K562 (cell line): ENCODE results near the gene MSL3. TPM values are rescaled to one million over a fixed set of nuclear protein-coding genes. Genes with fewer than 3 reads are reported as not detected.

ENCODE experiments used
- ATAC-seq: fragments of 200-7000 bp; cut with Tn5 transposase; 3 replicates; pipeline ENCODE4 v1.9.1; 2020; ENCODE audit warnings: moderate library complexity
- BruUV-seq: library from RNA; stranded (reverse); fragments of 400-500 nt; replicated peaks from 2 replicates; lab custom pipeline; 2021; lab: Mats Ljungman, UMichigan
- CTCF ChIA-PET: fragments of 300-600 bp; formaldehyde crosslinking; extraction: SDS; loops from one replicate; lab custom pipeline; 2021; ENCODE audit warnings: low intra/inter-chr PET ratio; lab: Yijun Ruan, JAX
- POLR2A ChIA-PET: fragments of 300-600, 350-650 bp; sonication (Branson Sonifier 250); formaldehyde crosslinking; extraction: SDS; loops from one replicate; lab custom pipeline; 2021; ENCODE audit warnings: antibody characterized with exemption, inconsistent platforms; lab: Yijun Ruan, JAX
- DNase-seq, 4 experiments: peaks; one replicate each; pipeline versions ENCODE4 v3.0.0 to v3.0.0-alpha.2; 2011 to 2018; ENCODE audit warnings: low spot score in 3 of 4, mixed read lengths in 3 of 4; ENCODE audit errors: extremely low read depth in 1 of 4
- FAIRE-seq: peaks from 2 replicates; lab custom pipeline; 2011; peaks lifted over from hg19 to GRCh38; lab: Jason Lieb, UNC
- H2AFZ ChIP-seq: 2 replicates; pipeline ENCODE4 v1.6.0; 2011; ENCODE audit warnings: low read depth, low read length, control low read depth, inconsistent platforms
- H3K27ac ChIP-seq: fragments of 200-600 bp; 3 replicates; pipeline ENCODE4 v1.8.0; 2011; ENCODE audit warnings: low read depth, mild to moderate bottlenecking, control low read depth, inconsistent platforms, low read length, moderate library complexity, mixed read lengths; ENCODE audit errors: extremely low read depth
- H3K27me3 ChIP-seq, 2 experiments: fragments of 300-600 bp in 1 of 2; 2 replicates in 1 of 2; 3 replicates in 1 of 2; pipeline versions ENCODE4 v1.6.0 to v1.8.0; 2011; ENCODE audit warnings: inconsistent platforms in 2 of 2, low read length in 2 of 2, mild to moderate bottlenecking in 1 of 2, mixed read lengths in 1 of 2, moderate library complexity in 1 of 2; ENCODE audit not compliant: control insufficient read depth in 2 of 2, insufficient read depth in 2 of 2
- H3K36me3 ChIP-seq: fragments of 300-600 bp; 3 replicates; pipeline ENCODE4 v1.8.0; 2011; ENCODE audit warnings: mild to moderate bottlenecking, low read length, inconsistent platforms; ENCODE audit not compliant: control insufficient read depth, insufficient read depth
- H3K4me1 ChIP-seq, 2 experiments: fragments of 200-600 bp in 1 of 2; replicated peaks in 1 of 2; 2 replicates in 1 of 2; 3 replicates in 1 of 2; pipeline versions ENCODE4 v1.5.1 to v1.8.0; 2011; ENCODE audit warnings: inconsistent platforms in 2 of 2, low read length in 2 of 2, mild to moderate bottlenecking in 1 of 2, mixed read lengths in 1 of 2, moderate library complexity in 1 of 2; ENCODE audit not compliant: control insufficient read depth in 2 of 2, insufficient read depth in 2 of 2
- H3K4me2 ChIP-seq: 2 replicates; pipeline ENCODE4 v1.6.1; 2011; ENCODE audit warnings: low read length, control low read depth, inconsistent platforms, mixed read lengths; ENCODE audit not compliant: insufficient read depth
- H3K4me3 ChIP-seq: fragments of 200-600 bp; sonication (generic), shearing (Covaris generic); 2 replicates; pipeline ENCODE4 v1.5.1; 2016; ENCODE audit warnings: control low read depth, inconsistent platforms
- H3K79me2 ChIP-seq: fragments of 200-600 bp; 3 replicates; pipeline ENCODE4 v1.8.0; 2011; ENCODE audit warnings: low read length, inconsistent platforms; ENCODE audit not compliant: control insufficient read depth, insufficient read depth
- H3K9ac ChIP-seq, 2 experiments: 2 replicates each; pipeline versions ENCODE4 v1.6.0 to v1.6.1; 2011; ENCODE audit warnings: low read depth in 2 of 2, low read length in 2 of 2, control low read depth in 1 of 2, inconsistent platforms in 1 of 2, mild to moderate bottlenecking in 1 of 2, mixed read lengths in 1 of 2; ENCODE audit not compliant: insufficient read depth in 1 of 2
- H3K9me1 ChIP-seq: one replicate; pipeline ENCODE4 v1.6.0; 2011; ENCODE audit warnings: inconsistent platforms, mild to moderate bottlenecking, low read length, moderate library complexity; ENCODE audit not compliant: control insufficient read depth, insufficient read depth
- H3K9me3 ChIP-seq: replicated peaks from 2 replicates; pipeline ENCODE4 v1.5.1; 2011; ENCODE audit warnings: low read depth, low read length, inconsistent platforms; ENCODE audit not compliant: control insufficient read depth, insufficient read depth
- H4K20me1 ChIP-seq: replicated peaks from 2 replicates; pipeline ENCODE4 v1.6.1; 2011; ENCODE audit warnings: low read length, inconsistent platforms, mixed read lengths; ENCODE audit not compliant: control insufficient read depth, insufficient read depth
- E2F6 ChIP-seq, 2 experiments: IDR thresholded peaks; 2 replicates each; pipeline ENCODE4 v1.6.1; 2011; ENCODE audit warnings: borderline replicate concordance in 1 of 2, control low read depth in 1 of 2, low read depth in 1 of 2, low read length in 1 of 2, mild to moderate bottlenecking in 1 of 2, mixed read lengths in 1 of 2, moderate library complexity in 1 of 2; ENCODE audit not compliant: insufficient read depth in 1 of 2, insufficient read length in 1 of 2, poor library complexity in 1 of 2, severe bottlenecking in 1 of 2; ENCODE audit errors: extremely low read depth in 1 of 2
- TCF15 ChIP-seq: fragments of 250-450 bp; sonication (Bioruptor Pico); IDR thresholded peaks from 2 replicates; pipeline ENCODE4 v1.8.0; 2022; ENCODE audit warnings: moderate library complexity, mild to moderate bottlenecking, inconsistent platforms
- WGBS: fragments of 100-300 bp; shearing (Covaris generic); methylation state at CpG from one replicate; pipeline ENCODE4 v1.1.6; 2016; ENCODE audit warnings: low coverage, mixed read lengths; ENCODE audit not compliant: insufficient coverage; ENCODE audit errors: missing lambda C conversion rate; 5-methylcytosine and 5-hydroxymethylcytosine counted together
- in situ Hi-C: fragments of 300-500 bp; cut with MboI; formaldehyde crosslinking; loops from 4 replicates; pipeline ENCODE4 v1.15.0; 2018; ENCODE audit warnings: inconsistent platforms, mixed read lengths
- intact Hi-C: fragments of 100-400 bp; cut with micrococcal nuclease; formaldehyde crosslinking; loops from 2 replicates; pipeline ENCODE4 v1.14.2; 2022
- polyA plus RNA-seq, 8 experiments: library from polyadenylated mRNA; depleted of rRNA in 4 of 8; stranded (reverse) in 5 of 8; unstranded in 3 of 8; fragments of >200 nt; fragmentation: Nextera tagmentation in 2 of 8; fragmentation: Illumina TruSeq in 1 of 8; extraction: Ambion mirVana in 2 of 8; extraction: Trizol in 1 of 8; gene quantifications; 2 replicates each; pipeline versions ENCODE4 v1.2.1 to v1.2.3, GENCODE V29; 2011 to 2014; ENCODE audit warnings: inconsistent platforms in 1 of 8, missing spikeins in 1 of 8
- total RNA-seq, 7 experiments: library from RNA; depleted of rRNA in 6 of 7; stranded (reverse); fragments of >200 nt in 6 of 7; fragmentation: Illumina TruSeq in 2 of 7; extraction: Trizol in 2 of 7; gene quantifications; 2 replicates each; pipeline versions ENCODE4 v1.2.1 to v1.2.3, GENCODE V29; 2011 to 2021; ENCODE audit warnings: low replicate concordance in 1 of 7

Gene MSL3
- total and polyA plus RNA-seq, 9 of the 15 experiments (the other 6 are each of a cell fraction or from before 2014, with no cell fraction given), result 21.3 to 39.9 (median 27.1) TPM

- CTCF ChIA-PET, result no interaction called here
- TF ChIP-seq E2F6 (IDR thresholded peaks at IDR 0.05; ENCODE audit: borderline replicate concordance in 1 of 2, extremely low read depth in 1 of 2, insufficient read depth in 1 of 2, insufficient read length in 1 of 2, low read depth in 1 of 2, low read length in 1 of 2, poor library complexity in 1 of 2, severe bottlenecking in 1 of 2), result peak in 1 of 2 experiments; percentile 15
- TF ChIP-seq TCF15, result no peak
These were observed 23.8 kb downstream of the MSL3 start for GRCh38 chrX:11781734-11782370.

More at GRCh38 chrX:11781734-11782370, 23.8 kb downstream of the MSL3 start:
- intact Hi-C loops (no loop called here), in situ Hi-C loops (no loop called here)
- BruUV-seq, result no TSS peak
- no peak overlapping the region for H3K27ac ChIP-seq
- H2AFZ ChIP-seq, result no peak overlapping the region
- no peaks in the 10 kb centered on the region for H3K9me3 ChIP-seq
- no peaks in the 10 kb centered on the region; a peak in 1 of 5 replicates for H3K27me3 ChIP-seq
- H3K4me1 ChIP-seq, result no peaks in the 10 kb centered on the region
- DNase-seq, result peak in 1 of 4 experiments; percentile 7
- POLR2A ChIA-PET, result interaction anchor here (0.6 to 1.2 kb wide), 2 partner anchors 11 to 23 kb away, joined by 3 read pairs; no protein-coding TSS in a partner anchor
- no peak overlapping the region for H3K9ac ChIP-seq
- no peak overlapping the region for H3K4me2 ChIP-seq
- no peak for FAIRE-seq
- no peaks in the 10 kb centered on the region for H3K36me3 ChIP-seq
- H3K9me1 ChIP-seq, result no peaks in the 10 kb centered on the region
- no peaks in the 10 kb centered on the region for H3K79me2 ChIP-seq
- ATAC-seq, result peak; percentile 83
- 4% methylated on average over 3 of the region's 3 CpGs for WGBS
- no peaks in the 10 kb centered on the region for H4K20me1 ChIP-seq
- H3K4me3 ChIP-seq, result no peak overlapping the region
